HFFc6 (cell line): ENCODE data around the gene SLC29A3. TPM values are rescaled to one million over a fixed set of nuclear protein-coding genes. Genes with fewer than 3 reads are reported as not detected.
A peak's percentile ranks its signal among the peaks of the same experiment; 100 is the strongest.

ENCODE experiments used
- DNase-seq: peaks from one replicate; pipeline ENCODE4 v3.0.0-alpha.2; 2018
- H3K27ac Mint-ChIP-seq: 2 replicates; pipeline ENCODE4 v1.8.0; 2020; ENCODE audit warnings: mild to moderate bottlenecking, mixed read lengths
- H3K27me3 Mint-ChIP-seq: 2 replicates; pipeline ENCODE4 v1.8.0; 2021; ENCODE audit warnings: mild to moderate bottlenecking, moderate library complexity, mixed read lengths; ENCODE audit not compliant: insufficient read depth
- H3K36me3 Mint-ChIP-seq: 2 replicates; pipeline ENCODE4 v1.8.0; 2021; ENCODE audit warnings: low read depth, mixed read lengths
- H3K4me1 Mint-ChIP-seq: 2 replicates; pipeline ENCODE4 v1.8.0; 2020; ENCODE audit warnings: low read depth, mixed read lengths
- H3K4me3 Mint-ChIP-seq: 2 replicates; pipeline ENCODE4 v1.8.0; 2020; ENCODE audit warnings: mild to moderate bottlenecking, moderate library complexity, mixed read lengths
- H3K9me3 Mint-ChIP-seq: 2 replicates; pipeline ENCODE4 v1.8.0; 2020; ENCODE audit warnings: mild to moderate bottlenecking, mixed read lengths
- CTCF ChIP-seq: fragments of 200-600 bp; sonication (generic); IDR thresholded peaks from 2 replicates; pipeline ENCODE4 v1.5.0; 2021; ENCODE audit warnings: antibody characterized with exemption, mild to moderate bottlenecking
- total RNA-seq, 6 experiments: library from RNA; stranded (reverse); fragmentation: NEBNext Ultra II Directional; extraction: Animal tissue kit (Norgen Biotek cat#: 25700); gene quantifications; 2 replicates in 1 of 6; 3 replicates in 5 of 6; pipeline ENCODE4 v1.2.3, GENCODE V29; 2021

The SLC29A3 gene
- total RNA-seq, 6 experiments from 2014 or later, result 2.1 to 4.4 (median 2.7) TPM

- no peak overlapping the region for H3K4me3 Mint-ChIP-seq
- DNase-seq, result no peak
Measured at GRCh38 chr10:71285180-71285545, 33.9 kb upstream of the SLC29A3 start.

GRCh38 chr10:71285986-71286385 is 33.1 kb upstream of the SLC29A3 start:
- H3K9me3 Mint-ChIP-seq, result no peaks in the 10 kb centered on the region
- no peak for TF ChIP-seq CTCF
- H3K4me3 Mint-ChIP-seq, result no peak overlapping the region
- H3K4me1 Mint-ChIP-seq, result peaks cover 8% of the 10 kb centered on the region; the same call in 1 of the 2 replicates
- H3K27ac Mint-ChIP-seq, result no peak overlapping the region
- H3K27me3 Mint-ChIP-seq, result peaks cover 4% of the 10 kb centered on the region
- no peaks in the 10 kb centered on the region for H3K36me3 Mint-ChIP-seq
- DNase-seq, result no peak

More at GRCh38 chr10:71285180-71285545, 33.9 kb upstream of the SLC29A3 start:
- Mint-ChIP-seq H3K27ac (no peak overlapping the region), H3K36me3 (no peaks in the 10 kb centered on the region), H3K27me3 (peaks cover 4% of the 10 kb centered on the region), H3K9me3 (no peaks in the 10 kb centered on the region), H3K4me1 (peaks cover 10% of the 10 kb centered on the region; the same call in 1 of the 2 replicates)
- TF ChIP-seq CTCF, result peak; percentile 91

- H3K4me1 Mint-ChIP-seq, result peaks cover 8% of the 10 kb centered on the region; the same call in 1 of the 2 replicates
- TF ChIP-seq CTCF, result no peak
- no peak for DNase-seq
- H3K4me3 Mint-ChIP-seq, result no peak overlapping the region
- peaks cover 4% of the 10 kb centered on the region for H3K27me3 Mint-ChIP-seq
- H3K9me3 Mint-ChIP-seq, result no peaks in the 10 kb centered on the region
- no peaks in the 10 kb centered on the region for H3K36me3 Mint-ChIP-seq
- no peak overlapping the region for H3K27ac Mint-ChIP-seq
Measured at GRCh38 chr10:71286521-71287294, 32.4 kb upstream of the SLC29A3 start.

- H3K4me3 Mint-ChIP-seq, result no peak overlapping the region
- no peak for TF ChIP-seq CTCF
- peaks cover 4% of the 10 kb centered on the region for H3K27me3 Mint-ChIP-seq
- no peaks in the 10 kb centered on the region for H3K9me3 Mint-ChIP-seq
- no peaks in the 10 kb centered on the region for H3K36me3 Mint-ChIP-seq
- DNase-seq, result no peak
- H3K27ac Mint-ChIP-seq, result no peak overlapping the region
- H3K4me1 Mint-ChIP-seq, result peaks cover 8% of the 10 kb centered on the region; the same call in 1 of the 2 replicates
Measured at GRCh38 chr10:71287456-71287855, 31.6 kb upstream of the SLC29A3 start.

GRCh38 chr10:71288461-71288860 is 30.6 kb upstream of the SLC29A3 start:
- DNase-seq, result no peak
- H3K27me3 Mint-ChIP-seq, result no peaks in the 10 kb centered on the region; the same call in none of the 2 replicates

More at GRCh38 chr10:71288461-71288860, 30.6 kb upstream of the SLC29A3 start:
- Mint-ChIP-seq H3K27ac (no peak overlapping the region), H3K4me1 (peaks cover 8% of the 10 kb centered on the region; the same call in 1 of the 2 replicates), H3K9me3 (no peaks in the 10 kb centered on the region), H3K36me3 (no peaks in the 10 kb centered on the region), H3K4me3 (no peak overlapping the region)
- TF ChIP-seq CTCF, result no peak
